Measurements from ENCODE around the gene IL1B.
"Not testable (repeated sequence)": the region's sequence is repeated elsewhere in the genome, so short reads cannot be mapped to it uniquely, and the experiment has no call there.

DNA sequence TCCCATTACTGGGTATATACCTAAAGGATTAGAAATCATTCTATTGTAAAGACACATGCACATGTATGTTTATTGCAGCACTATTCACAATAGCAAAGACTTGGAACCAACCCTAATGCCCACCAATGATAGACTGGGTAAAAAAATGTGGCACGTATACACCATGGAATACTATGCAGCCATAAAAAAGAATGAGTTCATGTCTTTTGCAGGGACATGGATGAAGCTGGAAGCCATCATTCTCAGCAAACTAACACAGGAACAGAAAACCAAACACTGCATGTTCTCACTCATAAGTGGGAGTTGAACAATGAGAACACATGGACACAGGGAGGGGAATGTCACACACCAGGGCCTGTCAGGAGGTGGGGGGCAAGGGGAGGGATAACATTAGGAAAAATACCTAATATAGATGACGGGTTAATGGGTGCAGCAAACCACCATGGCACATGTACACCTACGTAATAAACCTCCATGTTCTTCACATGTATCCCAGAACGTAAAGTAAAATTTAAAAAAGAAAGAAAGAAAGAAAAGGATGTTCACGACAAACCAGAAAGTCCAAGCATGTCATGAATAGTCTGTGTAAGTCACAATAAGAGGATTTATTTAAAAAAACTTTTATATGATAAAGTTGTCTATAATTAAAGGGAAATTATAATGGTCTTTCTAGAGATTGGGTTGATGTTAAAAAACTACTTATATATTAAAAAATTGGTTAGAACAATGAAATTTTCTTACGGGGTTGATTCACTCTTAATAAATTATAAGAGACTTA lies 23.0 kb upstream of the IL1B start:
- not testable (repeated sequence) for TF ChIP-seq EZH2 (IDR thresholded peaks at IDR 0.05); POLR2AphosphoS5 (IDR thresholded peaks at IDR 0.05; ENCODE audit: borderline replicate concordance, low read depth, low read length); FOXP2 (optimal IDR thresholded peaks at IDR 0.05; ENCODE audit: control extremely low read depth, extremely low read length, insufficient read depth)

Measured in SK-N-MC (cell line).